B cell (primary cell): ENCODE results near the gene NKIRAS2. TPM values are rescaled to one million over a fixed set of nuclear protein-coding genes. Genes with fewer than 3 reads are reported as not detected.

Source experiments
- ATAC-seq: fragments of 200-7000 bp; cut with Tn5 transposase; one replicate; pipeline ENCODE4 v1.10.0; 2021; ENCODE audit warnings: low read depth, mild to moderate bottlenecking, moderate number of reproducible peaks, moderate library complexity
- CTCF ChIA-PET: fragments of 350-600 bp; sonication (Branson Sonifier 250); formaldehyde crosslinking; loops from one replicate; lab custom pipeline; 2021; ENCODE audit warnings: antibody characterized with exemption, inconsistent platforms; lab: Charles Lee
- POLR2A ChIA-PET: fragments of 350-600 bp; sonication (Branson Sonifier 250); formaldehyde crosslinking; loops from one replicate; lab custom pipeline; 2021; ENCODE audit warnings: antibody characterized with exemption; lab: Charles Lee
- DNase-seq: peaks from one replicate; pipeline ENCODE4 v3.0.0; 2013
- H2AFZ ChIP-seq: 2 replicates; pipeline ENCODE4 v1.6.1; 2012; ENCODE audit warnings: mild to moderate bottlenecking, low read depth, low read length; ENCODE audit not compliant: insufficient read depth, poor library complexity, severe bottlenecking
- H3K27ac ChIP-seq, 2 donors: 1 replicate in 1 of 2; 2 replicates in 1 of 2; pipeline ENCODE4 v1.5.1; 2012 to 2013; ENCODE audit warnings: low read length in 2 of 2, mild to moderate bottlenecking in 2 of 2, moderate library complexity in 1 of 2
- H3K27me3 ChIP-seq, 4 experiments: fragments of 200-600 bp in 1 of 4; sonication (generic) in 1 of 4; replicated peaks in 1 of 4; 1 replicate in 2 of 4; 2 replicates in 2 of 4; pipeline versions ENCODE4 v1.6.1 to v1.7.0; 2013 to 2016; ENCODE audit warnings: low read length in 3 of 4, mild to moderate bottlenecking in 2 of 4, mixed read lengths in 1 of 4, moderate library complexity in 1 of 4; ENCODE audit not compliant: insufficient read depth in 4 of 4, control insufficient read depth in 3 of 4; ENCODE audit errors: control extremely low read depth in 1 of 4
- H3K36me3 ChIP-seq, 2 experiments: replicated peaks in 1 of 2; 1 replicate in 1 of 2; 2 replicates in 1 of 2; pipeline versions ENCODE4 v1.6.1 to v1.7.1; 2013; ENCODE audit warnings: low read length in 1 of 2; ENCODE audit not compliant: insufficient read depth in 2 of 2, control insufficient read depth in 1 of 2; ENCODE audit errors: control extremely low read depth in 1 of 2, extremely low read depth in 1 of 2
- H3K4me1 ChIP-seq, 2 donors: fragments of 200-600 bp in 1 of 2; sonication (generic) in 1 of 2; 1 replicate in 1 of 2; 2 replicates in 1 of 2; pipeline versions ENCODE4 v1.5.1 to v1.6.1; 2013 to 2017; ENCODE audit warnings: low read length in 2 of 2; ENCODE audit not compliant: control insufficient read depth in 2 of 2, insufficient read depth in 2 of 2
- H3K4me2 ChIP-seq: replicated peaks from 2 replicates; pipeline ENCODE3; 2012; ENCODE audit warnings: mild to moderate bottlenecking, low read depth, low read length; ENCODE audit not compliant: poor library complexity, severe bottlenecking
- H3K4me3 ChIP-seq, 5 experiments: fragments of 200-600 bp in 1 of 5; sonication (generic) in 1 of 5; 1 replicate in 3 of 5; 2 replicates in 2 of 5; pipeline versions ENCODE4 v1.5.1 to v1.7.0; 2011 to 2016; ENCODE audit warnings: low read length in 4 of 5, mild to moderate bottlenecking in 4 of 5, low read depth in 2 of 5, control low read depth in 1 of 5, moderate library complexity in 1 of 5; ENCODE audit not compliant: insufficient read depth in 1 of 5; ENCODE audit errors: control extremely low read depth in 1 of 5, extremely low read depth in 1 of 5
- H3K79me2 ChIP-seq: fragments of 200-600 bp; sonication (generic); one replicate; pipeline ENCODE4 v1.6.0; 2016; ENCODE audit warnings: low read length; ENCODE audit not compliant: control insufficient read depth, insufficient read depth
- H3K9ac ChIP-seq: fragments of 200-600 bp; sonication (generic); 2 replicates; pipeline ENCODE4 v1.6.1; 2017; ENCODE audit warnings: mild to moderate bottlenecking, low read length, moderate library complexity
- H3K9me3 ChIP-seq, 3 donors: one replicate each; pipeline versions ENCODE4 v1.6.1 to v1.7.1; 2013; ENCODE audit warnings: low read length in 2 of 3; ENCODE audit not compliant: control insufficient read depth in 2 of 3, insufficient read depth in 1 of 3; ENCODE audit errors: control extremely low read depth in 1 of 3
- H4K20me1 ChIP-seq: 2 replicates; pipeline ENCODE4 v1.6.0; 2012; ENCODE audit warnings: mild to moderate bottlenecking, low read length; ENCODE audit not compliant: insufficient read depth, control insufficient read depth, poor library complexity, severe bottlenecking
- H3K27ac Mint-ChIP-seq: one replicate; pipeline ENCODE4 v1.8.0; 2021; ENCODE audit warnings: mixed read lengths
- H3K27me3 Mint-ChIP-seq: one replicate; pipeline ENCODE4 v1.8.0; 2021; ENCODE audit warnings: mixed read lengths
- H3K4me1 Mint-ChIP-seq: one replicate; pipeline ENCODE4 v1.8.0; 2021; ENCODE audit warnings: mixed read lengths
- H3K4me3 Mint-ChIP-seq: one replicate; pipeline ENCODE4 v1.8.0; 2021; ENCODE audit warnings: mixed read lengths
- H3K9me3 Mint-ChIP-seq: one replicate; pipeline ENCODE4 v1.8.0; 2022; ENCODE audit warnings: mixed read lengths; ENCODE audit not compliant: insufficient read depth
- CTCF ChIP-seq: fragments of 200-600 bp; IDR thresholded peaks from one replicate; pipeline ENCODE4 v1.8.0; 2022; ENCODE audit warnings: antibody characterized with exemption, mild to moderate bottlenecking
- EZH2 ChIP-seq: IDR thresholded peaks from 2 replicates; pipeline ENCODE4 v1.6.1; 2012; ENCODE audit warnings: borderline replicate concordance, low read depth, mild to moderate bottlenecking, moderate library complexity, low read length; ENCODE audit not compliant: insufficient read depth, poor library complexity, severe bottlenecking
- WGBS: methylation state at CpG from one replicate; pipeline ENCODE4 v1.1.5; 2013; ENCODE audit warnings: missing lambda C conversion rate; ENCODE audit not compliant: insufficient coverage; 5-methylcytosine and 5-hydroxymethylcytosine counted together
- intact Hi-C: fragments of 100-400 bp; cut with micrococcal nuclease; formaldehyde crosslinking; loops from one replicate; pipeline ENCODE4 v1.10.0; 2022
- polyA plus RNA-seq: library from polyadenylated mRNA; depleted of rRNA; stranded (reverse); fragments of >200 nt; gene quantifications from 2 replicates; pipeline ENCODE4 v1.2.3, GENCODE V29; 2012
- total RNA-seq, 2 donors: library from RNA; stranded (reverse); fragments of 120-200 nt in 1 of 2; gene quantifications; 1 replicate in 1 of 2; 2 replicates in 1 of 2; pipeline versions ENCODE4 v1.2.3 to v1.2.4, GENCODE V29; 2013 to 2022

The NKIRAS2 gene
- total and polyA plus RNA-seq, 2 donors (not counting 1 experiment from before 2014, with no cell fraction given): 22.0 to 29.2 TPM

- no peak overlapping the region for H3K4me3 ChIP-seq
- peaks cover 7 to 12% of the 10 kb centered on the region in 2 donors for H3K4me1 ChIP-seq
- no peaks in the 10 kb centered on the region for H3K9me3 Mint-ChIP-seq
- ChIA-PET POLR2A (interaction anchor here (0.7 kb wide), 1 partner anchor 154 kb away, joined by 4 read pairs; no protein-coding TSS in a partner anchor), CTCF (interaction anchor here (2.4 kb wide), 1 partner anchor 22 kb away, joined by 7 read pairs; no protein-coding TSS in a partner anchor)
- no peaks in the 10 kb centered on the region for H4K20me1 ChIP-seq
- H3K27ac Mint-ChIP-seq: no peak overlapping the region
- no peak overlapping the region for H3K4me3 Mint-ChIP-seq
- H3K27me3 ChIP-seq: peaks cover 0 to 6% (median 3%) of the 10 kb centered on the region in 4 experiments
- H3K9ac ChIP-seq: no peak overlapping the region
- H3K27ac ChIP-seq: no peak overlapping the region
- no peak overlapping the region for H2AFZ ChIP-seq
- H3K9me3 ChIP-seq: no peaks in the 10 kb centered on the region
- TF ChIP-seq CTCF (no peak), EZH2 (no peak)
- no peaks in the 10 kb centered on the region for H3K79me2 ChIP-seq
- DNase-seq (no peak), ATAC-seq (no peak)
- peaks cover 24% of the 10 kb centered on the region for H3K27me3 Mint-ChIP-seq
- 98% methylated on average over 7 of the region's 12 CpGs for WGBS
- H3K4me1 Mint-ChIP-seq: peaks cover 9% of the 10 kb centered on the region
- no peaks in the 10 kb centered on the region for H3K36me3 ChIP-seq
- intact Hi-C loops: no loop called here
- no peak overlapping the region for H3K4me2 ChIP-seq
These were observed 27.5 kb downstream of the NKIRAS2 start for GRCh38 chr17:42047343-42047742.

GRCh38 chr17:42049834-42050392, 30.0 kb downstream of the NKIRAS2 start:
- TF ChIP-seq EZH2 (no peak), CTCF (no peak)
- H3K4me1 ChIP-seq: peaks cover 7 to 12% of the 10 kb centered on the region in 2 donors
- peaks cover 9% of the 10 kb centered on the region for H3K4me1 Mint-ChIP-seq
- peaks cover 0 to 10% (median 3%) of the 10 kb centered on the region in 4 experiments for H3K27me3 ChIP-seq
- H3K4me3 ChIP-seq: peak overlapping the region in 4 of 5 experiments; percentile 35 to 62 (median 56)
- WGBS: 4% methylated on average over 7 of the region's 7 CpGs
- peak overlapping the region; percentile 37 for H3K27ac Mint-ChIP-seq
- no peak overlapping the region for H3K27ac ChIP-seq
- no peaks in the 10 kb centered on the region for H3K79me2 ChIP-seq
- DNase-seq: no peak
- H3K9me3 ChIP-seq: no peaks in the 10 kb centered on the region
- H3K9ac ChIP-seq: peak overlapping the region; percentile 58
- CTCF ChIA-PET: interaction anchor here (0.5 to 1.6 kb wide), 8 partner anchors 10 to 132 kb away, joined by 3 to 6 read pairs (median 3); partner anchors contain the start of genes DHX58 and NKIRAS2
- H2AFZ ChIP-seq: peak overlapping the region; percentile 96
- no peaks in the 10 kb centered on the region for H3K36me3 ChIP-seq
- no peaks in the 10 kb centered on the region for H4K20me1 ChIP-seq
- peaks cover 40% of the 10 kb centered on the region for H3K27me3 Mint-ChIP-seq
- H3K4me2 ChIP-seq: peak overlapping the region; percentile 95
- ATAC-seq: no peak
- H3K4me3 Mint-ChIP-seq: peak overlapping the region; percentile 88
- POLR2A ChIA-PET: no interaction called here
- no peaks in the 10 kb centered on the region for H3K9me3 Mint-ChIP-seq
- intact Hi-C loops: no loop called here
